CD4-positive, alpha-beta T cell treated with Interleukin-21 for 1 hour (primary cell): ENCODE results near the gene CRHR1.
"Not testable (repeated sequence)": the region's sequence is repeated elsewhere in the genome, so short reads cannot be mapped to it uniquely, and the experiment has no call there.

Experiments
- DNase-seq: peaks from one replicate; pipeline ENCODE4 v3.0.0-alpha.2; 2020

CRHR1 gene

GRCh38 chr17:45784293-45784740 is at the start of gene CRHR1:
TSS of gene CRHR1 (plus strand) at chr17:45784320. CDS start at chr17:45784545, 225 bp downstream.
- no peak for DNase-seq

- DNase-seq, result no peak
These were observed 49.5 kb upstream of the CRHR1 start for GRCh38 chr17:45734598-45734997.

- no peak for DNase-seq
These were observed 48.6 kb upstream of the CRHR1 start for GRCh38 chr17:45735488-45735887.

GRCh38 chr17:45739786-45740185 is 44.3 kb upstream of the CRHR1 start:
- no peak for DNase-seq

GRCh38 chr17:45740553-45741330 is 43.4 kb upstream of the CRHR1 start:
- peak; percentile 20 for DNase-seq

- no peak for DNase-seq
These were observed 41.9 kb upstream of the CRHR1 start for GRCh38 chr17:45742251-45742650.

GRCh38 chr17:45743626-45744326 is 40.3 kb upstream of the CRHR1 start:
- DNase-seq, result no peak

- DNase-seq, result not testable (repeated sequence)
These were observed 39.3 kb upstream of the CRHR1 start for GRCh38 chr17:45744826-45745225.

GRCh38 chr17:45745601-45746494 is 38.3 kb upstream of the CRHR1 start:
- no peak for DNase-seq

- no peak for DNase-seq
These were observed 36.2 kb upstream of the CRHR1 start for GRCh38 chr17:45747911-45748310.

- DNase-seq, result no peak
These were observed 35.3 kb upstream of the CRHR1 start for GRCh38 chr17:45748731-45749310.

GRCh38 chr17:45749831-45750335 is 34.2 kb upstream of the CRHR1 start:
- no peak for DNase-seq

GRCh38 chr17:45750779-45751440 is 33.2 kb upstream of the CRHR1 start:
- no peak for DNase-seq

- DNase-seq, result no peak
These were observed 32.7 kb upstream of the CRHR1 start for GRCh38 chr17:45751466-45751865.

GRCh38 chr17:45752246-45752645 is 31.9 kb upstream of the CRHR1 start:
- DNase-seq, result no peak

- no peak for DNase-seq
These were observed 30.4 kb upstream of the CRHR1 start for GRCh38 chr17:45753645-45754225.

GRCh38 chr17:45755050-45755449 is 29.1 kb upstream of the CRHR1 start:
- no peak for DNase-seq

- DNase-seq, result no peak
These were observed 27.7 kb upstream of the CRHR1 start for GRCh38 chr17:45756266-45756991.

GRCh38 chr17:45757431-45758218 is 26.5 kb upstream of the CRHR1 start:
- DNase-seq, result no peak

- no peak for DNase-seq
These were observed 25.6 kb upstream of the CRHR1 start for GRCh38 chr17:45758544-45758943.
